Naive thymus-derived CD8-positive, alpha-beta T cell (primary cell): Measurements from ENCODE around the gene TRIOBP. TPM values are rescaled to one million over a fixed set of nuclear protein-coding genes. Genes with fewer than 3 reads are reported as not detected.
"Not testable (repeated sequence)": the region's sequence is repeated elsewhere in the genome, so short reads cannot be mapped to it uniquely, and the experiment has no call there.

Experiments used
- ATAC-seq, 2 donors: fragments of 150-1000 bp; cut with Tn5 transposase in 1 of 2; sonication (Bioruptor Pico), chemical (Tn5 transposase) in 1 of 2; 1 replicate in 1 of 2; 2 replicates in 1 of 2; pipeline ENCODE4 v1.10.0; 2021; ENCODE audit warnings: mild to moderate bottlenecking in 2 of 2, moderate library complexity in 2 of 2
- POLR2A ChIA-PET: fragments of 350-600 bp; sonication (Branson Sonifier 250); formaldehyde crosslinking; loops from one replicate; lab custom pipeline; 2021; ENCODE audit warnings: antibody characterized with exemption; lab: Charles Lee
- DNase-seq, 10 donors: peaks; one replicate each; pipeline versions ENCODE4 v3.0.0 to v3.0.0-alpha.2; 2020 to 2022
- H3K27ac Mint-ChIP-seq, 10 donors: one replicate each; pipeline ENCODE4 v1.8.0; 2020 to 2022; ENCODE audit warnings: mild to moderate bottlenecking in 10 of 10, mixed read lengths in 10 of 10, moderate library complexity in 4 of 10, inconsistent platforms in 1 of 10
- H3K27me3 Mint-ChIP-seq, 5 donors: one replicate each; pipeline ENCODE4 v1.8.0; 2021 to 2022; ENCODE audit warnings: mixed read lengths in 5 of 5
- H3K36me3 Mint-ChIP-seq, 3 donors: one replicate each; pipeline ENCODE4 v1.8.0; 2020 to 2022; ENCODE audit warnings: mixed read lengths in 3 of 3, mild to moderate bottlenecking in 2 of 3, inconsistent platforms in 1 of 3
- H3K4me1 Mint-ChIP-seq, 4 donors: one replicate each; pipeline ENCODE4 v1.8.0; 2021 to 2022; ENCODE audit warnings: mixed read lengths in 4 of 4
- H3K4me3 Mint-ChIP-seq, 10 donors: one replicate each; pipeline ENCODE4 v1.8.0; 2020 to 2022; ENCODE audit warnings: mild to moderate bottlenecking in 10 of 10, mixed read lengths in 10 of 10, moderate library complexity in 6 of 10, inconsistent platforms in 1 of 10
- H3K9me3 Mint-ChIP-seq, 9 donors: one replicate each; pipeline ENCODE4 v1.8.0; 2020 to 2022; ENCODE audit warnings: mixed read lengths in 9 of 9, mild to moderate bottlenecking in 3 of 9, inconsistent platforms in 1 of 9, moderate library complexity in 1 of 9
- polyA plus RNA-seq, 3 donors: library from polyadenylated mRNA; unstranded; fragments of 300-500 nt; fragmentation: Illumina TruSeq; gene quantifications; one replicate each; pipeline ENCODE4 v1.2.3, GENCODE V29; 2021
- total RNA-seq, 8 experiments: library from RNA in 2 of 8; stranded (reverse) in 2 of 8; gene quantifications; one replicate each; pipeline ENCODE4 v1.2.3 and lab custom pipeline; 2021 to 2026

The TRIOBP gene
- 10 to 100 TPM; 26.4 to 30.9 TPM for total RNA-seq
- polyA plus RNA-seq: 10 to 100 TPM in 2 of 3 donors, 1 to 10 TPM in 1; 7.8 to 11.6 (median 10.7) TPM
- 15.3 to 54.4 (median 27.1) reads per million in 6 experiments for total RNA-seq (lab: John Stamatoyannopoulos, UW)

- Mint-ChIP-seq H3K4me3 (peak within 1 kb of the TSS in 9 of 10 donors; percentile 17 to 71 (median 49)), H3K9me3 (no peaks in the 10 kb centered on the region), H3K27ac (peak within 1 kb of the TSS in 6 of 10 donors; percentile 11 to 91 (median 59)), H3K27me3 (no peaks in the 10 kb centered on the region), H3K4me1 (peaks cover 12 to 20% (median 16%) of the 10 kb centered on the region in 4 donors), H3K36me3 (peaks cover 0 to 30% (median 15%) of the 10 kb centered on the region in 3 donors)
- DNase-seq: peak; percentile 72 to 90 (median 82)
- ATAC-seq: peak; percentile 99 to 100
- POLR2A ChIA-PET: interaction anchor here (1.1 to 66.7 kb wide), 3 partner anchors 11 to 63 kb away, joined by 4 to 2283 read pairs (median 6); partner anchors contain the start of genes GGA1, NOL12, PDXP and SH3BP1
Observed at GRCh38 chr22:37696657-37697537, at the start of gene TRIOBP. Gene TRIOBP, plus strand, starts transcription at chr22:37697048. Its CDS starts 4,318 bp downstream, at chr22:37701366.

- H3K9me3 Mint-ChIP-seq: no peaks in the 10 kb centered on the region
- ATAC-seq (no peak), DNase-seq (no peak)
- no peaks in the 10 kb centered on the region for H3K27me3 Mint-ChIP-seq
- POLR2A ChIA-PET: interaction anchor here (64.1 to 66.7 kb wide), 2 partner anchors 14 to 16 kb away, joined by 2283 read pairs; partner anchors contain the start of genes GGA1, LGALS1, NOL12 and PDXP
- H3K27ac Mint-ChIP-seq: no peak overlapping the region
- H3K36me3 Mint-ChIP-seq: peaks cover 0 to 96% (median 8%) of the 10 kb centered on the region in 3 donors
- H3K4me1 Mint-ChIP-seq: peaks cover 8 to 50% (median 24%) of the 10 kb centered on the region in 4 donors
- no peak overlapping the region for H3K4me3 Mint-ChIP-seq
Observed at GRCh38 chr22:37647317-37647716, 49.5 kb upstream of the TRIOBP start.

GRCh38 chr22:37647928-37648327 is 48.9 kb upstream of the TRIOBP start:
- peak overlapping the region in 2 of 10 donors; percentile 27 to 38 for H3K27ac Mint-ChIP-seq
- H3K9me3 Mint-ChIP-seq: no peaks in the 10 kb centered on the region
- no peak overlapping the region for H3K4me3 Mint-ChIP-seq
- H3K36me3 Mint-ChIP-seq: peaks cover 0 to 97% (median 11%) of the 10 kb centered on the region in 3 donors
- POLR2A ChIA-PET: interaction anchor here (64.1 to 66.7 kb wide), 2 partner anchors 14 to 15 kb away, joined by 2283 read pairs; partner anchors contain the start of genes GGA1, LGALS1, NOL12 and PDXP
- no peaks in the 10 kb centered on the region for H3K27me3 Mint-ChIP-seq
- DNase-seq (no peak), ATAC-seq (no peak)
- peaks cover 7 to 49% (median 18%) of the 10 kb centered on the region in 4 donors for H3K4me1 Mint-ChIP-seq

- Mint-ChIP-seq H3K27me3 (no peaks in the 10 kb centered on the region), H3K27ac (peak overlapping the region in 2 of 10 donors; percentile 25 to 33), H3K36me3 (peaks cover 0 to 88% (median 9%) of the 10 kb centered on the region in 3 donors), H3K4me1 (peaks cover 0 to 30% (median 3%) of the 10 kb centered on the region in 4 donors), H3K4me3 (no peak overlapping the region), H3K9me3 (no peaks in the 10 kb centered on the region)
- POLR2A ChIA-PET: interaction anchor here (0.5 to 66.7 kb wide), 3 partner anchors 13 to 1738 kb away, joined by 3 to 2283 read pairs (median 2283); partner anchors contain the start of genes GGA1, LGALS1, NOL12 and PDXP
- DNase-seq (no peak), ATAC-seq (no peak)
Observed at GRCh38 chr22:37650463-37651136, 46.2 kb upstream of the TRIOBP start.

- ATAC-seq (no peak), DNase-seq (no peak)
- POLR2A ChIA-PET: interaction anchor here (64.1 to 66.7 kb wide), 2 partner anchors 9 to 21 kb away, joined by 2283 read pairs; partner anchors contain the start of genes GGA1, LGALS1, NOL12 and PDXP
- no peaks in the 10 kb centered on the region for H3K9me3 Mint-ChIP-seq
- H3K27ac Mint-ChIP-seq: peak overlapping the region in 7 of 10 donors; percentile 13 to 65 (median 40)
- no peak overlapping the region for H3K4me3 Mint-ChIP-seq
- peaks cover 11 to 30% (median 19%) of the 10 kb centered on the region in 4 donors for H3K4me1 Mint-ChIP-seq
- no peaks in the 10 kb centered on the region for H3K27me3 Mint-ChIP-seq
- H3K36me3 Mint-ChIP-seq: peaks cover 0 to 58% (median 9%) of the 10 kb centered on the region in 3 donors
Observed at GRCh38 chr22:37654563-37655251, 42.1 kb upstream of the TRIOBP start.

- peaks cover 16 to 35% (median 24%) of the 10 kb centered on the region in 4 donors for H3K4me1 Mint-ChIP-seq
- DNase-seq: no peak
- POLR2A ChIA-PET: interaction anchor here (64.1 to 66.7 kb wide), 2 partner anchors 8 to 22 kb away, joined by 2283 read pairs; partner anchors contain the start of genes GGA1, LGALS1, NOL12 and PDXP
- peaks cover 0 to 53% (median 9%) of the 10 kb centered on the region in 3 donors for H3K36me3 Mint-ChIP-seq
- H3K27ac Mint-ChIP-seq: no peak overlapping the region
- no peaks in the 10 kb centered on the region for H3K9me3 Mint-ChIP-seq
- no peak overlapping the region for H3K4me3 Mint-ChIP-seq
- no peaks in the 10 kb centered on the region for H3K27me3 Mint-ChIP-seq
- no peak for ATAC-seq
Observed at GRCh38 chr22:37655252-37655563, 41.6 kb upstream of the TRIOBP start.

- Mint-ChIP-seq H3K36me3 (peaks cover 0 to 41% (median 9%) of the 10 kb centered on the region in 3 donors), H3K4me1 (peaks cover 20 to 46% (median 38%) of the 10 kb centered on the region in 4 donors), H3K4me3 (peak overlapping the region in 1 of 10 donors; percentile 15), H3K27ac (peak overlapping the region in 7 of 10 donors; percentile 48 to 86 (median 64))
- DNase-seq, ATAC-seq, H3K9me3 Mint-ChIP-seq, H3K27me3 Mint-ChIP-seq: not testable (repeated sequence)
- POLR2A ChIA-PET: interaction anchor here (0.6 to 66.7 kb wide), 4 partner anchors 7 to 191 kb away, joined by 3 to 2283 read pairs (median 1143); partner anchors contain the start of genes GGA1, LGALS1, NOL12 and PDXP
Observed at GRCh38 chr22:37656583-37656982, 40.3 kb upstream of the TRIOBP start.

- Mint-ChIP-seq H3K9me3 (no peaks in the 10 kb centered on the region), H3K4me1 (peaks cover 24 to 47% (median 45%) of the 10 kb centered on the region in 4 donors), H3K4me3 (peak overlapping the region; percentile 73 to 96 (median 89)), H3K36me3 (peaks cover 0 to 34% (median 8%) of the 10 kb centered on the region in 3 donors), H3K27me3 (no peaks in the 10 kb centered on the region), H3K27ac (peak overlapping the region; percentile 76 to 97 (median 92))
- POLR2A ChIA-PET: interaction anchor here (0.6 to 66.7 kb wide), 6 partner anchors 6 to 187 kb away, joined by 3 to 2283 read pairs (median 4); partner anchors contain the start of genes GGA1, LGALS1, LGALS2 and NOL12
- DNase-seq: no peak
- no peak for ATAC-seq
Observed at GRCh38 chr22:37657590-37658132, 39.2 kb upstream of the TRIOBP start.

- POLR2A ChIA-PET: interaction anchor here (0.8 to 66.7 kb wide), 6 partner anchors 5 to 186 kb away, joined by 3 to 2283 read pairs (median 4); partner anchors contain the start of genes GCAT, GGA1, LGALS1 and NOL12
- Mint-ChIP-seq H3K4me3 (peak within 1 kb of the TSS; percentile 73 to 96 (median 89)), H3K36me3 (peaks cover 0 to 26% (median 3%) of the 10 kb centered on the region in 3 donors), H3K4me1 (peaks cover 24 to 47% (median 43%) of the 10 kb centered on the region in 4 donors), H3K27ac (peak within 1 kb of the TSS; percentile 76 to 97 (median 92)), H3K27me3 (no peaks in the 10 kb centered on the region), H3K9me3 (no peaks in the 10 kb centered on the region)
- DNase-seq (peak; percentile 95 to 99 (median 96)), ATAC-seq (peak; percentile 94 to 95)
Observed at GRCh38 chr22:37658133-37659065, 38.4 kb upstream of the TRIOBP start, which contains the start of gene PDXP. Gene PDXP, plus strand, starts transcription at chr22:37658723. Its CDS starts 60 bp downstream, at chr22:37658783.
